Natural killer cell treated with Interleukin-12 subunit alpha and Interleukin-12 subunit beta and Interleukin-15 and Interleukin-18, amount 100 ng/mL, for 72 hours (primary cell): ENCODE data around the gene HNRNPF. TPM values are rescaled to one million over a fixed set of nuclear protein-coding genes. Genes with fewer than 3 reads are reported as not detected.
"Not testable (repeated sequence)": the region's sequence is repeated elsewhere in the genome, so short reads cannot be mapped to it uniquely, and the experiment has no call there.

Experiments
- ATAC-seq, 2 donors: fragments of 150-1000 bp; cut with Tn5 transposase in 1 of 2; sonication (Bioruptor Pico), chemical (Tn5 transposase) in 1 of 2; 2 replicates each; pipeline ENCODE4 v1.10.0; 2021
- DNase-seq: peaks from one replicate; pipeline ENCODE4 v3.0.0; 2022; ENCODE audit warnings: low spot score
- H3K27ac Mint-ChIP-seq, 2 donors: 1 replicate in 1 of 2; 2 replicates in 1 of 2; pipeline ENCODE4 v1.8.0; 2022; ENCODE audit warnings: mixed read lengths in 2 of 2, mild to moderate bottlenecking in 1 of 2, moderate library complexity in 1 of 2
- H3K27me3 Mint-ChIP-seq, 2 donors: 1 replicate in 1 of 2; 2 replicates in 1 of 2; pipeline ENCODE4 v1.8.0; 2022; ENCODE audit warnings: mixed read lengths in 2 of 2
- H3K36me3 Mint-ChIP-seq: one replicate; pipeline ENCODE4 v1.8.0; 2022; ENCODE audit warnings: mixed read lengths
- H3K4me1 Mint-ChIP-seq, 2 donors: 1 replicate in 1 of 2; 2 replicates in 1 of 2; pipeline ENCODE4 v1.8.0; 2022; ENCODE audit warnings: low read depth in 2 of 2, mixed read lengths in 2 of 2, mild to moderate bottlenecking in 1 of 2
- H3K4me3 Mint-ChIP-seq: one replicate; pipeline ENCODE4 v1.8.0; 2022; ENCODE audit warnings: mixed read lengths
- H3K9me3 Mint-ChIP-seq: 2 replicates; pipeline ENCODE4 v1.8.0; 2022; ENCODE audit warnings: mixed read lengths
- total RNA-seq, 2 donors: library from RNA; stranded (reverse); gene quantifications; one replicate each; pipeline ENCODE4 v1.2.3, GENCODE V29; 2022

The HNRNPF gene
- total RNA-seq, 2 donors from 2014 or later, result 340 to 514 TPM

DNA sequence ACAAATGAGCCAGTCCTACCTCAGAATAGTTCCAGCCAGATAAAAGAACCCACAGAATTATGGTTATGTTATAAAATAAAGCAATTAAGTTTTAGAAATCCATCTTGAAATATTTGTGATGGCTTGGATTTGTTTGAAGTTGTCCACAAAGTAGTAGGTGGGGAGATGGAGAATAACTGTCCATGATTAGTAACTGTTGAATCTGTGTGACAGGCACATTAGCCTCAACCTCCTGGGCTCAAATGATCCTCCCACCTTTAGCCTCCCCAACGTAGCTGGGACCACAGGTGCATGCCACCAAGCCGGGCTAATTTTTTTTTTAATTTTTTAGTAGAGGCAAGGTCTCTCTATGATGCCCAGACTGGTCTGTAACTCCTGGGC, 10.1 kb downstream of the HNRNPF start:
- peaks cover 58 to 72% of the 10 kb centered on the region in 2 donors for H3K4me1 Mint-ChIP-seq
- H3K4me3 Mint-ChIP-seq, result peak overlapping the region; percentile 82
- H3K27ac Mint-ChIP-seq, result peak overlapping the region; percentile 88 to 92
- no peaks in the 10 kb centered on the region for H3K27me3 Mint-ChIP-seq
- peaks cover 40% of the 10 kb centered on the region for H3K36me3 Mint-ChIP-seq
- H3K9me3 Mint-ChIP-seq, result no peaks in the 10 kb centered on the region
- DNase-seq (no peak), ATAC-seq (no peak)

DNA sequence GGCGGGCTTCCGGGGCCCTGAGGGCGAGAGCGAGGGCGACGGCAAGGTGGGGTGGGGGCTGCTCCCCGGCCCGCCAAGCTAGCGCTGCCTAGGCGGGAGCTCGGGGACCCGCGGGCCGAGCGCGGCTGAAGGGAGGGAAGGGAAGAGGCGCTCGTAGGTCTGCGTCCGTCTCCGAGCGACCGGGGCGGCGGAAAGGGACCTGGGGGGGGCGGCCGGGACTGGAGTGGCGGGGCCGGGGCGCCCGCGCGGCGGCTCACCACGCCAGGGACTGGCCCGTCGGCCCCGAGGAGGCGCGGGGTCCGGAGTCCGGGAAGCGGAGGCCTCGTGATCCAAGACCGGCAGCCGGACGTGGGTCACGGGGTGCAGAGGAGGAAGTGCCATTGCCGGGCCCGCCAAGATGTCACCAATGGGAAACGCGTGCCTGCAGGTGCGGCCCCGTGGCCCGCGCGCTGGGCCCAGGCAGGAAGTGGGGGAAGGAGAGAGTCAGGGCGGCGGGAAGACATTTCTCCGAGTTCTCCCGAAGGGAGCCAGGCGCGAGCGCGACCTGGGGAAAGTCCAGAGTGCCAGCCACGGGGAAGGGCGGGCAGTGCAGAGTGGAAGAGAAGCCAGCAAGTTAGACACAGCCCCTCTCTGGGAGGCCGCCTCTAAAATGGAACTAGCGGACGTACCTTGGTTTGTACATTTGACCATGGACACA, 11.9 kb downstream of the HNRNPF start:
- Mint-ChIP-seq H3K27ac (peak overlapping the region; percentile 88 to 92), H3K27me3 (no peaks in the 10 kb centered on the region), H3K4me3 (peak overlapping the region; percentile 82), H3K4me1 (peaks cover 61 to 72% of the 10 kb centered on the region in 2 donors), H3K9me3 (no peaks in the 10 kb centered on the region), H3K36me3 (peaks cover 45% of the 10 kb centered on the region)
- ATAC-seq (peak; percentile 87 to 92), DNase-seq (peak; percentile 94)

DNA sequence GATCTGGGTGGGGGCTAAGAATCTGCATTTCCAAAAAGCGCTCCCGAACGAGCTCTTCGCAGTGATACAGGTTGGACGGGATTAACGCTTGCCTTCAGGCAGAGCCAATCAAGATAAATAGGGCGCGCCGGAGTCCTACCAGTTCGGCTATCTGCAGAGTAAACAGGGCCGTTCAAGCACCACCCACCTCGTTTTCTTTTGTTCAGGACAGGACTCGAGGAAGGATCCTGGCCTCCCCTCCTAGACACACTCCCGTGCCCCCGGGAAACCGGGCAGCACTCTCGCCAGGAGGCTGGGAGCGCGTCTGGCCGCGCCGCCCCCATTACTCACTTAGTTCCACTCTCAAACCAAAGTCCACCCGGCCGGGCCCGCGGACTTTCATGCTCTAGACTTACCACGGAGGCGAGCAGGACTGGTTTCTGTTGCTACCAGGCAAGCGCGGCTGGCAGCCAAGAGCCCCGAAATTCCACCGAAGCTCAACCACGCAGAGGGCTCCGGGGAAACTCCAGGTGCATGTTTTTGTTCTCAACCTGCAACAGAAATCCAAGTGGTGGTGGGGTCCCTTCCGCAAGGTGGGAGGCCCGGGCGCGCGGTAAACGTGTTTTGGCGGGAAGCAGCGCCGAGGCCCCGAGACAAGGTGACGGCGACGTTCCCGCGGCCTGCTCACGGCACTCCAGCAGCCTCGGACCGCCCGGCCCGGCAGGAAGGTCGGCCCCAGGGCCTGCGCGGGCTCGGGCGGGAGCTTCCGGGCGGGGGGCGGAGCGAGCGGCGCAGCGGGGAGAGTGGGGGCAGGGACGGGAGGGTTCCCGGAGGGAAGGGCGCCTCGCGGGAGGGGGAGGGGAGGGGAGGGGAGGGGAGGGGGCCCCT, 12.7 kb downstream of the HNRNPF start:
- peak overlapping the region; percentile 89 for H3K4me3 Mint-ChIP-seq
- ATAC-seq (peak; percentile 86 to 90), DNase-seq (peak; percentile 88)
- H3K27ac Mint-ChIP-seq, result peak overlapping the region; percentile 92 to 95
- peaks cover 50% of the 10 kb centered on the region for H3K36me3 Mint-ChIP-seq
- H3K9me3 Mint-ChIP-seq, result no peaks in the 10 kb centered on the region
- H3K4me1 Mint-ChIP-seq, result peaks cover 60 to 71% of the 10 kb centered on the region in 2 donors
- H3K27me3 Mint-ChIP-seq, result no peaks in the 10 kb centered on the region

DNA sequence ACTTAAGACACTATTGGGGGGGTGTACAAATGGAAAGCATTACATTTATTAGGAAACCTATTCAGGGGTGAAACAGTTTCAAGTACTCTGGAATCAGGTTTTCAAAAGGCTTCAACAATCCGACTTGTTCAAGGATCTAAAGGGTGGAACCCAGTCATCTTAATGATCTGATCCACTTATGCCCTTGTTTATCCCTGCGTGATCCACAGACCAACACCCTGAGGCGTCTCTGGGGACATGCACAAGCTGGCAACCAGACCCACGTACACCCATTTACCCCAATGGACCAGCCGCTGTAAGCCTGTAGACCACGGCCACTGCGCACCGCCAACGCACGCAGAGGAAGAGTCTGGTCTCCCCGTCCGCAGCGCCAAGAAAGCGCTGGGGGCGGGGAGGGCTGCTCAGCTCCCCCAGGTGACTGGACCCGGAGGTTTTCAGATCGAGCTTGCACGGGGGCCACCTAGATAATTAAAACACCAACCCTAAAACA, 13.4 kb downstream of the HNRNPF start:
- H3K27ac Mint-ChIP-seq, result peak overlapping the region; percentile 92 to 95
- H3K36me3 Mint-ChIP-seq, result peaks cover 51% of the 10 kb centered on the region
- peaks cover 60 to 65% of the 10 kb centered on the region in 2 donors for H3K4me1 Mint-ChIP-seq
- peak overlapping the region; percentile 89 for H3K4me3 Mint-ChIP-seq
- no peaks in the 10 kb centered on the region for H3K27me3 Mint-ChIP-seq
- no peak for ATAC-seq
- H3K9me3 Mint-ChIP-seq, result no peaks in the 10 kb centered on the region
- DNase-seq, result no peak

DNA sequence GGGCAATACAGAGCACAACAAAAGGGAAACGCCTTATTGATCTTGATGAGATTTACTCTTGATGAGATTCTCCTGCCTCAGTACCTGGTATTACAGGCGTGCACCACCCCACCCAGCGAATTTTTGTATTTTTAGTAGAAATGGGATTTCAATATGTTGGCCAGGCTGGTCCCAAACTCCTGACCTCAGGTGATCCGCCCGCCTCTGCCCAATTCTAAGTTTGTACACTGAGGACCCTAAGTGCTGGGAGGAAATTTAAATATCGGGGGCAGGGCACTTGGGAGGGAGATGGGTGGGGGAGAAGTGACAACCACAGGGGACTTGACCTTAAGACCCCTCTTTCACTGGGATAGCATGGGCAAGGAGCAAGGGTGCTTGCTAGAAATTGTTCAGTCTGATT, 14.1 kb downstream of the HNRNPF start:
- H3K4me1 Mint-ChIP-seq, result peaks cover 62 to 66% of the 10 kb centered on the region in 2 donors
- H3K27me3 Mint-ChIP-seq, result no peaks in the 10 kb centered on the region
- no peak for DNase-seq
- peak overlapping the region; percentile 92 to 95 for H3K27ac Mint-ChIP-seq
- H3K36me3 Mint-ChIP-seq, result peaks cover 56% of the 10 kb centered on the region
- no peak for ATAC-seq
- H3K9me3 Mint-ChIP-seq, result no peaks in the 10 kb centered on the region
- peak overlapping the region; percentile 89 for H3K4me3 Mint-ChIP-seq

DNA sequence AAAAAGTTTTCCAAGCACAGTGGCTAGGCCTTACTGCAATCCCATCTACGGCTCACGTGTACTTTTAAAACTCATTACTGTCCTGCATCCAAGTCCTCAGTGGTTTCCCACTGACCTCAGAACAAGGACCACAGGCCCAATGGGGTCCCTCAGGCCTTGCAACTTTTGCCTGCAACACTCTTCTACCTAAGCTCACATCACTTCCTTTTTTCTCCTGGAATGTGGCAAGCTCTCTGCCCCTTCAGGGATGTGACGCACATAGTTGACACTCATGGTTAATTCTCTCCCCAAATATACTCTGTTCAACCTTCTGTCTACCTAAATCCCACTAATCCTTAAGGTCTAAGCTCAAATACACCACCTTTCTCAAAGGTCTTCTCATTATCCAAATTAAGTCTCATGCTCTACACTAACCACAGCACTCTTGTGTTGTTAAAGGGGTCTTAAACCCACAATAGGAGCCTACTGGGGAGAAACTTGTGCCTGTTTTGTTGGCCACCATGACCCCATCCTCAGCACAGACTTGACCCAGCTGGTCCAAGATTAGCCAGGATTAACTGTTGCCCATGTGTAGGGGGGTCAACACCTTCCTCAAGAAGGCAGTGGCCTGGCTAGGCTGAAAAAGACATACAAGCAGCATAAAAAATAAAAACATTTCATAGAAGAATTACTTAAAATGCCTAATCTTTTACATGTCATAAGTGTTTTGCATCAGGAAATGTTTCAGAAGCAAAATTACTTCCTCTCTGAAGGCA, 15.2 kb downstream of the HNRNPF start:
- Mint-ChIP-seq H3K9me3 (no peaks in the 10 kb centered on the region), H3K27me3 (no peaks in the 10 kb centered on the region), H3K4me1 (peaks cover 58 to 64% of the 10 kb centered on the region in 2 donors), H3K36me3 (peaks cover 52% of the 10 kb centered on the region), H3K4me3 (peak overlapping the region; percentile 19), H3K27ac (peak overlapping the region; percentile 84 to 92)
- no peak for ATAC-seq
- no peak for DNase-seq

DNA sequence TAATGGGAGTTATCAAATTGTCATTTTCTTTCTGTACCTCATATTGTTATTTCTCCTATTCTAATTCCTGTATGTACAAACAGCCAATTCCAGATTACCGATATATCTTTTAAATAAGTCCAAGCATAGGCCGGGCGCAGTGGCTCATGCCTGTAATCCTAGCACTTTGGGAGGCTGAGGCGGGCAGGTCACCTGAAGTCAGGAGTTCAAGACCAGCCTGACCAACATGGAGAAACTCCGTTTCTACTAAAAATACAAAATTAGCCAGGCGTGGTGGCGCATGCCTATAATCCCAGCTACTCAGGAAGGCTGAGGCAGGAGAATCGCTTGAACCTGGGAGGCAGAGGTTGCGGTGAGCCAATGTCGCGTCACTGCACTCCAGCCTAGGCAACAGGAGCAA, 15.8 kb downstream of the HNRNPF start:
- not testable (repeated sequence) for H3K9me3 Mint-ChIP-seq, H3K27me3 Mint-ChIP-seq, DNase-seq, ATAC-seq
- peaks cover 64 to 69% of the 10 kb centered on the region in 2 donors for H3K4me1 Mint-ChIP-seq
- H3K27ac Mint-ChIP-seq, result peak overlapping the region; percentile 84 to 92
- H3K36me3 Mint-ChIP-seq, result peaks cover 58% of the 10 kb centered on the region
- H3K4me3 Mint-ChIP-seq, result peak overlapping the region; percentile 15

DNA sequence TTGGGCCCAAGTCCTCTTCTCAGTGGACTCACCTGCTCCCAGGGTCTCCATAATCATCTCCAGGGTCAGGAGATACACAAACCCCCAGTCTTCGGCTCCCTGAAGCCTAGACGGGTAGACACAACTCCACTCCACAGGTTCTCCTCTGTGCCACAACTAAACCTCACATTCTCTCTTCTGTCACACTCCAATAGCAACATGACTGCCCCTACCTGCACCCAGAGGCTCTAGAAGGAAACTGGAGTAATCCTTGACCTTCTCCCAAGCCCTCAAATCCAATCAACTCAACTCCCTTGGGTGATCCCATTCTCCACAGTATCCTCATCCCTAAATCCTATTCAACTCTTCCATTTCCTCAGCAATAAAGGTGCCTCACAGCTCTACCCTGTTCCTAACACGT, 16.2 kb downstream of the HNRNPF start:
- Mint-ChIP-seq H3K4me1 (peaks cover 60 to 70% of the 10 kb centered on the region in 2 donors), H3K9me3 (no peaks in the 10 kb centered on the region), H3K27ac (peak overlapping the region; percentile 84 to 92), H3K4me3 (peak overlapping the region; percentile 15), H3K36me3 (peaks cover 60% of the 10 kb centered on the region), H3K27me3 (no peaks in the 10 kb centered on the region)
- ATAC-seq (no peak), DNase-seq (no peak)

DNA sequence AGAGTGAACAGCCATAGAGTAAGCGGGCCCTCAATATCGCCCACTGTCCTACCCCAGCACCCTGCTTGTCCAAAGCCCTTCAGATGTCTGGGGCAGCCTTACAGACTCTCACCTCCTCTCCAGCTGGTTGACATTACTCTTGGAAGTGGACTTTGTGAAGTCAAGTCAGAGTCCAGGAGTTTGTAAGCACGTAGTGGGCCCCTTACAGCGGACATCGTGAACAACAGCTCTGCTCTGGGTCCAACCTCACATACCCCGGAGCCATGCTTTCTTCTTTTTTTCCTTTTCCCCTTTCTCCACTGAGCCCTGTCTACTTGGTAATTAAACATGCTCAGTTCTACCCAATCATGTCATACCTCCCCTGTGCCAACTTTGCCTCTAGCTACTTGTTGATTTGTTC, 17.5 kb downstream of the HNRNPF start:
- H3K27ac Mint-ChIP-seq, result peak overlapping the region; percentile 84 to 92
- H3K36me3 Mint-ChIP-seq, result peaks cover 66% of the 10 kb centered on the region
- no peaks in the 10 kb centered on the region for H3K27me3 Mint-ChIP-seq
- H3K9me3 Mint-ChIP-seq, result no peaks in the 10 kb centered on the region
- ATAC-seq (no peak), DNase-seq (no peak)
- H3K4me3 Mint-ChIP-seq, result no peak overlapping the region
- H3K4me1 Mint-ChIP-seq, result peaks cover 66 to 74% of the 10 kb centered on the region in 2 donors

DNA sequence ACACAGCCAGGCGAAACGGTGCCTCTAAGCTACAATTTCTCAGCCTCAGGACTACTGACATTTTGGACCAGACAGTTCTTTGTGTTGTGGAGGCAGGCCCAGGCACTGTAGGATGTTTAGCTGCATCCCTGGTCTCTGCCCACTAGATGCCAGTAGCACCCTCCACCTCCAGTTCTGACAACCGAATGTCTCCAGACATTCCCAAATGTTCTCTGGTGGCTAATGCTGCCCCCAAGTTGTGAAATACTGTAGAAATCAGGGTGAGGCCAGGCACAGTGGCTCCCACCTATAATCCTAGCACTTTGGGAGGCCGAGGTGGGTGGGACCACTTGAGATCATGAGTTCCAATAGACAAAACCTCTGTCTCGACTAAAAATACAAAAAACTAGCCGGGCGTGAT, 18.2 kb downstream of the HNRNPF start:
- H3K27ac Mint-ChIP-seq, result peak overlapping the region; percentile 34 to 67
- H3K36me3 Mint-ChIP-seq, result peaks cover 68% of the 10 kb centered on the region
- H3K4me1 Mint-ChIP-seq, result peaks cover 62 to 75% of the 10 kb centered on the region in 2 donors
- no peak overlapping the region for H3K4me3 Mint-ChIP-seq
- ATAC-seq, result peak in 1 of 2 donors; percentile 56
- H3K27me3 Mint-ChIP-seq, result no peaks in the 10 kb centered on the region
- DNase-seq, result no peak
- no peaks in the 10 kb centered on the region for H3K9me3 Mint-ChIP-seq

DNA sequence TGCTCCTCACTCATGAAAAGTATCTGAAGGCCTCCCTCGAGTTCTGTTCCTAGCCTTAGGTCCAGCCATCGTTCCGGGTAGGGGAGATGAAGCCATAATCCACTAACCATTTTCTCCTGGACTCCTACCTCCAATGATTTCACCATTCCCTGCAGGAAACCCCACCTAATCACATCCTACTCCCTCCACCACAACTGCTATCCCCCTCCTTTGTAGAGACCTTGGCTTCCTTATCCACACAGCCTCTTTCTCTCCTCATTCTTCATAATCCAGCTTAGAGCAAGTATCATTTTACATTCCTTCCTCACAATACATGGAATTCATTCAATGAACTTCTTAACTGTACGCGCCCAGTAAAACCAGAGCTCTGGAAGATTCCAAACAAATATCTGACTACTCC, 18.7 kb downstream of the HNRNPF start:
- peaks cover 66% of the 10 kb centered on the region for H3K36me3 Mint-ChIP-seq
- ATAC-seq (no peak), DNase-seq (no peak)
- no peaks in the 10 kb centered on the region for H3K27me3 Mint-ChIP-seq
- peaks cover 60 to 73% of the 10 kb centered on the region in 2 donors for H3K4me1 Mint-ChIP-seq
- no peak overlapping the region for H3K4me3 Mint-ChIP-seq
- H3K27ac Mint-ChIP-seq, result peak overlapping the region; percentile 34 to 67
- H3K9me3 Mint-ChIP-seq, result no peaks in the 10 kb centered on the region

DNA sequence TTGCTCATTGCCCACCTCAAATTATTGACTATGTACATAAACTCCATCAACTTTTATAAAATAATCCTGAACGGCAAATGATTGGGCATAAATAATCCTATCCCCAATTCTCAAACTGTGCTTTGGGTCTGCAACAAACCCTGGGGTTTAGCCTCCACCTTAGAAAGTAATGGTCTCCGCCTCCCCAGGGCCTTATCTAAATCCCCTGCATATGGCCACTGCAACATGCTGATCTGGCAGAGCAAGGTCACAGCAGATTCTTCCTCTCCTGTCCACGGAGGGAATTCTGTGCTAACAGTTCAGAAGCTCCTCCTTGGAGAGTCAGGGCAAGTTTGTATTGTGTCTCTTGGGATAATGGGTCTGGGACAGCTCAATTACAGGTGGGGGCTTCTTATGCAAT, 19.1 kb downstream of the HNRNPF start:
- Mint-ChIP-seq H3K9me3 (no peaks in the 10 kb centered on the region), H3K27me3 (no peaks in the 10 kb centered on the region), H3K27ac (peak overlapping the region; percentile 34 to 67), H3K4me1 (peaks cover 55 to 71% of the 10 kb centered on the region in 2 donors), H3K4me3 (no peak overlapping the region), H3K36me3 (peaks cover 61% of the 10 kb centered on the region)
- ATAC-seq, result no peak
- no peak for DNase-seq

DNA sequence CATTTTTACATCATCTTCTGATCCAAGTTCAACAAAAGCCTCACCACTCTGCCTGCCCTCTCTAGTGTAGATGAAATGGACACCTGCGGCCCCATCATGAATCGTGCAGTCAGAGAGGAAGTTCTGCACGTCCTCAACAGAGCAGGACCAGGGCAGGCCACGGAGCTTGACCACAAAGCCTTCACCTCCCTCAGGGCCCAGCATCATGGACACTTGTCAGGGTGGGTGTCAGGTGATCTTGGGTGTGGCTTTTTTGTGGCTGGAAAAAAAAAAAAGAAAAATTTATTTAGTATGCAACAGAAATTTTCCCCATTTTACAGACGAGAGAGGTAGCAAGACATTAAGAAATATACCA, 21.3 kb downstream of the HNRNPF start:
- ATAC-seq, result no peak
- peaks cover 41 to 55% of the 10 kb centered on the region in 2 donors for H3K4me1 Mint-ChIP-seq

More for the DNA sequence above, 21.3 kb downstream of the HNRNPF start:
- H3K27me3 Mint-ChIP-seq, result no peaks in the 10 kb centered on the region
- no peak for DNase-seq
- H3K9me3 Mint-ChIP-seq, result no peaks in the 10 kb centered on the region
- peaks cover 45% of the 10 kb centered on the region for H3K36me3 Mint-ChIP-seq
- peak overlapping the region; percentile 67 to 75 for H3K27ac Mint-ChIP-seq
- H3K4me3 Mint-ChIP-seq, result no peak overlapping the region
